IPS-20b (cell line): ENCODE results near the gene ABCG4.
"Not testable (repeated sequence)": the region's sequence is repeated elsewhere in the genome, so short reads cannot be mapped to it uniquely, and the experiment has no call there.

Experiments used
- H3K27ac ChIP-seq: one replicate; pipeline ENCODE4 v1.5.1; 2013; ENCODE audit warnings: low read length
- H3K27me3 ChIP-seq: 2 replicates; pipeline ENCODE4 v1.6.1; 2013; ENCODE audit warnings: mild to moderate bottlenecking, low read length, inconsistent platforms; ENCODE audit not compliant: insufficient read depth
- H3K36me3 ChIP-seq: 2 replicates; pipeline ENCODE4 v1.6.1; 2013; ENCODE audit warnings: low read depth, mild to moderate bottlenecking, inconsistent platforms, low read length, moderate library complexity; ENCODE audit not compliant: insufficient read depth
- H3K4me1 ChIP-seq: 2 replicates; pipeline ENCODE4 v1.6.1; 2013; ENCODE audit warnings: mild to moderate bottlenecking, control low read depth, inconsistent platforms, low read length, moderate library complexity; ENCODE audit not compliant: insufficient read depth
- H3K4me3 ChIP-seq: 2 replicates; pipeline ENCODE4 v1.5.1; 2013; ENCODE audit warnings: mild to moderate bottlenecking, low read length, inconsistent platforms
- H3K9ac ChIP-seq: 2 replicates; pipeline ENCODE4 v1.6.1; 2013; ENCODE audit warnings: low read depth, mild to moderate bottlenecking, inconsistent platforms, low read length, moderate library complexity
- H3K9me3 ChIP-seq: 2 replicates; pipeline ENCODE4 v1.6.1; 2013; ENCODE audit warnings: mild to moderate bottlenecking, low read depth, low read length, inconsistent platforms; ENCODE audit not compliant: insufficient read depth

ABCG4 gene

GRCh38 chr11:119157063-119157462 is 8.2 kb downstream of the ABCG4 start:
- Histone ChIP-seq H3K27ac (no peak overlapping the region), H3K27me3 (peaks cover 8% of the 10 kb centered on the region), H3K9me3 (no peaks in the 10 kb centered on the region), H3K9ac (no peak overlapping the region), H3K4me3 (no peak overlapping the region), H3K4me1 (no peaks in the 10 kb centered on the region), H3K36me3 (no peaks in the 10 kb centered on the region)

DNA sequence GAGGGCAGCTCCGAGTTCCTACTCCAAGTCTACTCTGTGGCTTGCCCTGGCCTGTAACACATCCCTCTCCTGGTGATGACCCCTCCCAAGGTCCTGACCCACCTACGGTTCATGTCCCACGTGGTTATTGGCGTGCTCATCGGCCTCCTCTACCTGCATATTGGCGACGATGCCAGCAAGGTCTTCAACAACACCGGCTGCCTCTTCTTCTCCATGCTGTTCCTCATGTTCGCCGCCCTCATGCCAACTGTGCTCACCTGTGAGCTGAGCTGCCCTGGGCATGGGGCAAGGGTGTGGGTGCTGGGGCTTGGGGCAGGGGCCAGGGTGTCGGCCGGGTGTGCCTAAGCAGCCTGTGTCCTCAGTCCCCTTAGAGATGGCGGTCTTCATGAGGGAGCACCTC is 9.6 kb downstream of the ABCG4 start:
- Histone ChIP-seq H3K4me3 (no peak overlapping the region), H3K4me1 (no peaks in the 10 kb centered on the region), H3K9me3 (no peaks in the 10 kb centered on the region), H3K9ac (no peak overlapping the region), H3K27me3 (peaks cover 4% of the 10 kb centered on the region; the same call in 1 of the 2 replicates), H3K36me3 (no peaks in the 10 kb centered on the region), H3K27ac (no peak overlapping the region)

GRCh38 chr11:119160151-119160550 is 11.3 kb downstream of the ABCG4 start:
- H3K4me1 ChIP-seq = no peaks in the 10 kb centered on the region
- no peaks in the 10 kb centered on the region for H3K27me3 ChIP-seq
- H3K9me3 ChIP-seq = no peaks in the 10 kb centered on the region
- no peak overlapping the region for H3K27ac ChIP-seq
- H3K36me3 ChIP-seq = no peaks in the 10 kb centered on the region
- no peak overlapping the region for H3K4me3 ChIP-seq
- no peak overlapping the region for H3K9ac ChIP-seq

DNA sequence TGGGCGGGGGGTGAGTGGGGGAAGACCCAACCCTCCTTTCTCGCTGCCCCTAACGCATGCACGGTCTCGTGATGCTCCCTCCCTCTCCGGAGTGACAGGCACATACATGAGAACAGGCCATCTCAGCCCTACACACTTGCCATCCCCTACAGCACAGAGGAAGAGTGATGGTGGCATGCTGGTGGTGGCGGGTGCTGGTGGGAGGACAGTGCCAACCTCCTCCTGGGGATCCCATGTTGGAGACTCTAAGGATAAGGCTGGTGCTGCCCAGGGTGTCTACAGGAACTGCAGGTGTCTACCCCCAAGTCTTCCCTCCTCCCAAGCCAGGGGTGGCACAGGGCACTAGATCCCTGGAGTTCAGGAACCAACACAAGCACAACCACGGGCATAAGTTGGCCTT is 13.0 kb downstream of the ABCG4 start:
- H3K9ac ChIP-seq = no peak overlapping the region
- no peaks in the 10 kb centered on the region for H3K9me3 ChIP-seq
- H3K27me3 ChIP-seq = no peaks in the 10 kb centered on the region
- H3K4me1 ChIP-seq = peaks cover 4% of the 10 kb centered on the region; the same call in 1 of the 2 replicates
- H3K27ac ChIP-seq = no peak overlapping the region
- H3K36me3 ChIP-seq = no peaks in the 10 kb centered on the region
- no peak overlapping the region for H3K4me3 ChIP-seq

GRCh38 chr11:119166368-119167076 is 17.7 kb downstream of the ABCG4 start:
- H3K4me3 ChIP-seq = no peak overlapping the region
- H3K9me3 ChIP-seq = no peaks in the 10 kb centered on the region
- no peak overlapping the region for H3K27ac ChIP-seq
- H3K4me1 ChIP-seq = peaks cover 8% of the 10 kb centered on the region
- no peaks in the 10 kb centered on the region for H3K27me3 ChIP-seq
- H3K36me3 ChIP-seq = no peaks in the 10 kb centered on the region
- no peak overlapping the region for H3K9ac ChIP-seq

DNA sequence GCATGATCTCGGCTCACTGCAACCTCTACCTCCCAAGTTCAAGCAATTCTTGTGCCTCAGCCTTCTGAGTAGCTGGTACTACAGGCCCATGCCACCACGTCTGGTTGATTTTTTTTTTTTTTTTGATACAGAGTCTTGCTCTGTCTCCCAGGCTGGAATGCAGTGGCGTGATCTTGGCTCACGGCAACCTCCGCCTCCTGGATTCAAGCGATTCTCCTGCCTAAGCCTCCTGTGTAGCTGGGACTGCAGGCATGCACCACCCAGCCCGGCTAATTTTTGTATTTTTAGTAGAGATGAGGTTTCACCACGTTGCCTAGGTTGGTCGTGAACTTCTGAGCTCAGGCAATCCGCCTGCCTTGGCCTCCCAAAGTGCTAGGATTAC is 18.2 kb downstream of the ABCG4 start:
- H3K27ac ChIP-seq, H3K36me3 ChIP-seq, H3K9ac ChIP-seq, H3K4me1 ChIP-seq, H3K27me3 ChIP-seq, H3K9me3 ChIP-seq, H3K4me3 ChIP-seq: not testable (repeated sequence)

- no peak overlapping the region for H3K9ac ChIP-seq
- H3K9me3 ChIP-seq = no peaks in the 10 kb centered on the region
- no peak overlapping the region for H3K27ac ChIP-seq
- H3K4me3 ChIP-seq = no peak overlapping the region; the same call in 1 of the 2 replicates
- no peaks in the 10 kb centered on the region for H3K27me3 ChIP-seq
- H3K36me3 ChIP-seq = no peaks in the 10 kb centered on the region
- H3K4me1 ChIP-seq = peaks cover 8% of the 10 kb centered on the region
These were observed 19.1 kb downstream of the ABCG4 start for GRCh38 chr11:119167933-119168332.

DNA sequence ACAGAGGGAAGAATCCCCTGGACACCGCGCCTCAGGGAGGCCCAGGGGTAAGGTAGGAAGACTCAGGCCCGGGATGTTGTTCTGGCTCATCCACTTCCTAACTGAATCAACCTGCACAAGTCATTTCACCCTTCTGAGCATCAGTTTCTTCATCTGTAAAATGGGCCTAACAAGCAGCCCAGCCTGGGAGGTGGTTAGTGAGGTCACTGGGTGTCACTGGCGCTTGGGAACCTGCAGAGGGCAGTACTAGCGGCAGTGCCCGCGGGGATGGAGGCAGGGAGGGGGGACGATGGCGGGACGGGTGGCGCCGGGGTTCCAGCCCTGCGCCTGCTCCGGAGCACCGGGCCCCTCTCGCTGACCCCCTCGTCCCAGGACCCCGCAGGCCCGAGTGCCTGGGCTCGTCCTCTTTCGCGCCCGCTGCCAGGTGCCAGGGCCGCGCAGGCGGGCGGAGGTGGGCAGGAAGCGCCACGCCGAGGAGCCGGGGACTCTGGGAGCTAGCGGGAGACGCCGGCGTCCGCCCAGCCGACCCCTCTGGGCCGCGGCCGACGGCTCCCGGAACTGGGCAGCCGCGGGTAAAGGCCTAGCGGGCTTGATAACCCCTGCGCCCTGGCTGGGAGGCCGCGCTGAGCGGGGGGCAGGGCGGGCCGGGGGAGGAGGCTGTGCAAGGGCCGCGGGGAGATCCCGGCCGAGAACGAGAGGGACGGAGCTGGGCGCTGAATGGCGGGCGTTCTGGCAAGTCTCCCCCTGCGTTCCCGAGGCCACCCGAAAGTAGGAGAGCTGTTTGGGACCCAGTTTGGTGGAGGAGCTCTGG is 19.8 kb downstream of the ABCG4 start, which contains the start of gene NLRX1:
TSS of gene NLRX1 (plus strand) at position 255 of the 811 bp plus-strand sequence. CDS start 2,679 bp downstream, outside the sequence.
- Histone ChIP-seq H3K4me3 (peak within 1 kb of the TSS; percentile 91), H3K9ac (peak within 1 kb of the TSS; percentile 86)

GRCh38 chr11:119169282-119169719 is 20.4 kb downstream of the ABCG4 start:
- Histone ChIP-seq H3K9me3 (no peaks in the 10 kb centered on the region), H3K4me3 (peak overlapping the region; percentile 91), H3K9ac (peak overlapping the region; percentile 86), H3K4me1 (peaks cover 8% of the 10 kb centered on the region), H3K36me3 (no peaks in the 10 kb centered on the region), H3K27me3 (no peaks in the 10 kb centered on the region), H3K27ac (peak overlapping the region; percentile 64)

More for the DNA sequence above, 19.8 kb downstream of the ABCG4 start, which contains the start of gene NLRX1:
- H3K4me1 ChIP-seq = peaks cover 8% of the 10 kb centered on the region
- H3K36me3 ChIP-seq = no peaks in the 10 kb centered on the region
- no peaks in the 10 kb centered on the region for H3K27me3 ChIP-seq
- no peaks in the 10 kb centered on the region for H3K9me3 ChIP-seq
- H3K27ac ChIP-seq = peak within 1 kb of the TSS; percentile 64

- Histone ChIP-seq H3K9ac (no peak overlapping the region), H3K36me3 (no peaks in the 10 kb centered on the region), H3K9me3 (no peaks in the 10 kb centered on the region), H3K27me3 (no peaks in the 10 kb centered on the region), H3K27ac (no peak overlapping the region), H3K4me3 (no peak overlapping the region), H3K4me1 (peaks cover 3% of the 10 kb centered on the region; the same call in 1 of the 2 replicates)
These were observed 23.7 kb downstream of the ABCG4 start for GRCh38 chr11:119172513-119172912.

GRCh38 chr11:119173453-119173852 is 24.6 kb downstream of the ABCG4 start:
- H3K9me3 ChIP-seq = no peaks in the 10 kb centered on the region
- H3K4me3 ChIP-seq = no peak overlapping the region
- no peak overlapping the region for H3K27ac ChIP-seq
- peaks cover 5% of the 10 kb centered on the region; the same call in 1 of the 2 replicates for H3K4me1 ChIP-seq
- no peaks in the 10 kb centered on the region for H3K27me3 ChIP-seq
- no peak overlapping the region for H3K9ac ChIP-seq
- no peaks in the 10 kb centered on the region for H3K36me3 ChIP-seq
